Measurements from ENCODE around the gene SF3B4. TPM values are rescaled to one million over a fixed set of nuclear protein-coding genes. Genes with fewer than 3 reads are reported as not detected.

SF3B4 gene
- total RNA-seq, 2 donors from 2014 or later, result 5.7 to 12.3 TPM

GRCh38 chr1:149937759-149938158, 10.2 kb upstream of the SF3B4 start:
- no peaks in the 10 kb centered on the region for H3K9me3 ChIP-seq
- peak overlapping the region; percentile 72 to 89 for H3K27ac ChIP-seq
- H3K4me1 ChIP-seq, result peaks cover 0 to 56% of the 10 kb centered on the region in 2 donors

GRCh38 chr1:149936992-149937705, 9.5 kb upstream of the SF3B4 start:
- H3K27me3 ChIP-seq, result no peaks in the 10 kb centered on the region
- no peaks in the 10 kb centered on the region for H3K36me3 ChIP-seq
- TF ChIP-seq CTCF (IDR thresholded peaks at IDR 0.05), result peak in 1 of 2 donors; percentile 10
- H3K9me3 ChIP-seq, result no peaks in the 10 kb centered on the region
- peak overlapping the region; percentile 72 to 89 for H3K27ac ChIP-seq
- no peak for DNase-seq (ENCODE audit: low spot score)
- peak overlapping the region; percentile 43 to 54 for H3K4me3 ChIP-seq
- H3K4me1 ChIP-seq, result peaks cover 0 to 50% of the 10 kb centered on the region in 2 donors

More at GRCh38 chr1:149937759-149938158, 10.2 kb upstream of the SF3B4 start:
- Histone ChIP-seq H3K36me3 (no peaks in the 10 kb centered on the region), H3K4me3 (no peak overlapping the region), H3K27me3 (no peaks in the 10 kb centered on the region)
- TF ChIP-seq CTCF (IDR thresholded peaks at IDR 0.05), result no peak
- no peak for DNase-seq (ENCODE audit: low spot score)

GRCh38 chr1:149936170-149936991, 8.8 kb upstream of the SF3B4 start, which contains the start of gene MTMR11:
Gene MTMR11 (minus strand): TSS chr1:149936879. CDS start chr1:149936647, 232 bp downstream.
- peaks cover 0 to 46% of the 10 kb centered on the region in 2 donors for H3K4me1 ChIP-seq
- H3K4me3 ChIP-seq, result peak within 1 kb of the TSS; percentile 43 to 54
- DNase-seq (ENCODE audit: low spot score), result peak; percentile 60
- no peaks in the 10 kb centered on the region for H3K36me3 ChIP-seq
- peak within 1 kb of the TSS; percentile 72 to 89 for H3K27ac ChIP-seq
- H3K9me3 ChIP-seq, result no peaks in the 10 kb centered on the region
- TF ChIP-seq CTCF (IDR thresholded peaks at IDR 0.05), result no peak
- no peaks in the 10 kb centered on the region for H3K27me3 ChIP-seq

- TF ChIP-seq CTCF (IDR thresholded peaks at IDR 0.05), result no peak
- Histone ChIP-seq H3K4me1 (peaks cover 0 to 40% of the 10 kb centered on the region in 2 donors), H3K27me3 (no peaks in the 10 kb centered on the region), H3K27ac (no peak overlapping the region), H3K36me3 (no peaks in the 10 kb centered on the region), H3K4me3 (no peak overlapping the region), H3K9me3 (no peaks in the 10 kb centered on the region)
- DNase-seq (ENCODE audit: low spot score), result peak; percentile 16
These were observed 6.8 kb upstream of the SF3B4 start for GRCh38 chr1:149934356-149934755.

GRCh38 chr1:149933208-149933607, 5.6 kb upstream of the SF3B4 start:
- no peak for TF ChIP-seq CTCF (IDR thresholded peaks at IDR 0.05)
- H3K4me1 ChIP-seq, result peaks cover 0 to 36% of the 10 kb centered on the region in 2 donors
- no peak overlapping the region for H3K27ac ChIP-seq
- no peaks in the 10 kb centered on the region for H3K27me3 ChIP-seq
- no peaks in the 10 kb centered on the region for H3K9me3 ChIP-seq
- H3K36me3 ChIP-seq, result no peaks in the 10 kb centered on the region
- no peak overlapping the region for H3K4me3 ChIP-seq
- peak; percentile 13 for DNase-seq (ENCODE audit: low spot score)
